ENCODE data around the gene AURKA.
"Not testable (repeated sequence)": the region's sequence is repeated elsewhere in the genome, so short reads cannot be mapped to it uniquely, and the experiment has no call there.

AURKA gene

GRCh38 chr20:56414842-56415765 lies 23.1 kb upstream of the AURKA start:
- TF ChIP-seq CTCF (IDR thresholded peaks at IDR 0.05; ENCODE audit: borderline replicate concordance, insufficient read depth, low read depth, low read length), result no peak
- H3K4me3 ChIP-seq (ENCODE audit: low read depth, low read length), result no peak overlapping the region

- no peak overlapping the region for H3K4me3 ChIP-seq (ENCODE audit: low read depth, low read length)
- no peak for TF ChIP-seq CTCF (IDR thresholded peaks at IDR 0.05; ENCODE audit: borderline replicate concordance, insufficient read depth, low read depth, low read length)
Observed at GRCh38 chr20:56412949-56413348, 20.9 kb upstream of the AURKA start.

- H3K4me3 ChIP-seq (ENCODE audit: low read depth, low read length), result no peak overlapping the region
- TF ChIP-seq CTCF (IDR thresholded peaks at IDR 0.05; ENCODE audit: borderline replicate concordance, insufficient read depth, low read depth, low read length), result no peak
Observed at GRCh38 chr20:56412473-56412790, 20.4 kb upstream of the AURKA start.

- no peak for TF ChIP-seq CTCF (IDR thresholded peaks at IDR 0.05; ENCODE audit: borderline replicate concordance, insufficient read depth, low read depth, low read length)
- no peak within 1 kb of the TSS for H3K4me3 ChIP-seq (ENCODE audit: low read depth, low read length)
Observed at GRCh38 chr20:56411759-56412472, 19.9 kb upstream of the AURKA start, which contains the start of gene CASS4. CASS4 (plus strand) TSS chr20:56412260; CDS start chr20:56412459, 199 bp downstream.

GRCh38 chr20:56411287-56411686 lies 19.3 kb upstream of the AURKA start:
- not testable (repeated sequence) for H3K4me3 ChIP-seq (ENCODE audit: low read depth, low read length)

- H3K4me3 ChIP-seq (ENCODE audit: low read depth, low read length), result no peak overlapping the region
- TF ChIP-seq CTCF (IDR thresholded peaks at IDR 0.05; ENCODE audit: borderline replicate concordance, insufficient read depth, low read depth, low read length), result no peak
Observed at GRCh38 chr20:56409956-56410355, 17.9 kb upstream of the AURKA start.

GRCh38 chr20:56409521-56409920 lies 17.5 kb upstream of the AURKA start:
- H3K4me3 ChIP-seq (ENCODE audit: low read depth, low read length), result no peak overlapping the region
- no peak for TF ChIP-seq CTCF (IDR thresholded peaks at IDR 0.05; ENCODE audit: borderline replicate concordance, insufficient read depth, low read depth, low read length)

Measured in GM12875 (cell line).